ENCODE data around the gene CCL13.

The CCL13 gene

DNA sequence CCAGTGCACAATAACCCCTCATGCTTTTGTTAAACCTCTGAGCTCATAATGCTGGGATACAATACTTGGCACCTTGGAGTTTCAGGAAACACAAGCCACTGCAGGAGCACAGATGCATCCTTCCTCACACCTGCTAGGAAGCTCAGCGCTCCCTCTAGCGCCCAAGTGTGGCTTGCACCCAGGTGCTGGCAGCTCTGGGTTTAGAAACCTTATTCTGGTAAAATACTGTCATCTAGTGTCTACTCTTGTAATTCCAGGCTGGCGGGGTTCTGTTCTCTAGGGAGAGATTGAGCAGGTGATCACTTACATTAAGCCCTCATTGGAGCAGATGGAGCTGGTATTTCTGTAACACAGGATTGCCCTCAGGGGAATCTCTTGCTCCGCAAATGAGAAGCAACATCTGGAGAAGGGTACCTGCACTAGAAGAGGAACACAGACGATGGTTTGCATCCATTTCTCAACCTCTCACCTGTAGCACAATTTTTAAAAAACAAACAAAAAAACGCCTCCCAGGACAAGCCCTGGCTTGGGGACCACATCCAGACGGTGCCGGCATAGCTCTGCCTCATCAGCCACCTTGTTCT, 5.3 kb downstream of the CCL13 start:
- no peak overlapping the region for H3K4me3 ChIP-seq (ENCODE audit: low read length, poor library complexity, severe bottlenecking)
- peaks cover 11% of the 10 kb centered on the region for H3F3A ChIP-seq (ENCODE audit: low read depth)
- no peaks in the 10 kb centered on the region for H3K79me2 ChIP-seq (ENCODE audit: insufficient read depth, low read length)
- H3K36me3 ChIP-seq (ENCODE audit: insufficient read depth, low read length): no peaks in the 10 kb centered on the region
- no peaks in the 10 kb centered on the region for H3K9me2 ChIP-seq (replicated peaks; ENCODE audit: low read depth, low read length)
- TF ChIP-seq, protein P1, sequence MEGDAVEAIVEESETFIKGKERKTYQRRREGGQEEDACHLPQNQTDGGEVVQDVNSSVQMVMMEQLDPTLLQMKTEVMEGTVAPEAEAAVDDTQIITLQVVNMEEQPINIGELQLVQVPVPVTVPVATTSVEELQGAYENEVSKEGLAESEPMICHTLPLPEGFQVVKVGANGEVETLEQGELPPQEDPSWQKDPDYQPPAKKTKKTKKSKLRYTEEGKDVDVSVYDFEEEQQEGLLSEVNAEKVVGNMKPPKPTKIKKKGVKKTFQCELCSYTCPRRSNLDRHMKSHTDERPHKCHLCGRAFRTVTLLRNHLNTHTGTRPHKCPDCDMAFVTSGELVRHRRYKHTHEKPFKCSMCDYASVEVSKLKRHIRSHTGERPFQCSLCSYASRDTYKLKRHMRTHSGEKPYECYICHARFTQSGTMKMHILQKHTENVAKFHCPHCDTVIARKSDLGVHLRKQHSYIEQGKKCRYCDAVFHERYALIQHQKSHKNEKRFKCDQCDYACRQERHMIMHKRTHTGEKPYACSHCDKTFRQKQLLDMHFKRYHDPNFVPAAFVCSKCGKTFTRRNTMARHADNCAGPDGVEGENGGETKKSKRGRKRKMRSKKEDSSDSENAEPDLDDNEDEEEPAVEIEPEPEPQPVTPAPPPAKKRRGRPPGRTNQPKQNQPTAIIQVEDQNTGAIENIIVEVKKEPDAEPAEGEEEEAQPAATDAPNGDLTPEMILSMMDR (conservative IDR thresholded peaks at IDR 0.05; ENCODE audit: low read length): peak; percentile 100
- no peak for TF ChIP-seq EZH2phosphoT487 (IDR thresholded peaks at IDR 0.05; ENCODE audit: borderline replicate concordance)
- peaks cover 66% of the 10 kb centered on the region for H3K4me1 ChIP-seq (ENCODE audit: insufficient read depth, low read length, poor library complexity, severe bottlenecking)
- peak overlapping the region; percentile 46 for H3K9ac ChIP-seq (ENCODE audit: low read depth, low read length, poor library complexity, severe bottlenecking)
- no peaks in the 10 kb centered on the region for H3K9me3 ChIP-seq (ENCODE audit: insufficient read depth, low read depth, low read length)
- H4K20me1 ChIP-seq (ENCODE audit: insufficient read depth, low read length, poor library complexity, severe bottlenecking): no peaks in the 10 kb centered on the region
- H3K27me3 ChIP-seq (ENCODE audit: insufficient read depth, low read length, poor library complexity, severe bottlenecking): no peaks in the 10 kb centered on the region
- H2AFZ ChIP-seq (ENCODE audit: low read length): peak overlapping the region; percentile 28; the same call in 1 of the 2 replicates
- peak overlapping the region; percentile 50 for H3K4me2 ChIP-seq (ENCODE audit: low read depth, low read length, poor library complexity, severe bottlenecking)

DNA sequence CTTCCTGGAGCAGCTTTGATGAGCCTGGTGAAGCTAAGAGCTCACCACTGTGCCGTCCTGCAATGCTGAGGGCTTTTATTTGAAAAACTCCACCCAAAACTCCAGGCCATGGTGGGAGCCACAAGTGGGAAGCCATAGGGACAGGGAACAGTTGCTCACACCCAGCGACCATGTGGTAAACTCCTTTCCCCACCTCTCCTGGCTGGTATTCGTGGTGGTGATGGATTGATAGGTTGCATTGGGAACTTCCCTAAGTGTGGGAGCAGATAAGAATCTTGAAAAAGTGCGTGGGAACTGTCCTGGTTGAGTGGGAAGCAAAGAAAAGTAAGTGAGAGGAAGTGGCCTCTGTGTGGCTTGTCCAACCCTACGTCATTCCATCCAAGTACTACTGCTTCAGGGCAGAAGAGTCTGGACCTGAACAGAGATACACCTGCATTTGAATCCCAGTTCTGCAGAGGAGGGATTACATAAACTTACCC, 6.9 kb downstream of the CCL13 start, which contains the start of gene CCL1:
TSS of gene CCL1 (minus strand) at position 51 of the 479 bp plus-strand sequence. CDS start 72 bp downstream, outside the sequence.
- TF ChIP-seq, protein P1 (conservative IDR thresholded peaks at IDR 0.05; ENCODE audit: low read length): no peak
- TF ChIP-seq EZH2phosphoT487 (IDR thresholded peaks at IDR 0.05; ENCODE audit: borderline replicate concordance): no peak
- H3K9me3 ChIP-seq (ENCODE audit: insufficient read depth, low read depth, low read length): no peaks in the 10 kb centered on the region
- no peaks in the 10 kb centered on the region for H3K9me2 ChIP-seq (replicated peaks; ENCODE audit: low read depth, low read length)
- H3K4me1 ChIP-seq (ENCODE audit: insufficient read depth, low read length, poor library complexity, severe bottlenecking): peaks cover 83% of the 10 kb centered on the region
- H3K79me2 ChIP-seq (ENCODE audit: insufficient read depth, low read length): no peaks in the 10 kb centered on the region
- no peaks in the 10 kb centered on the region for H3K27me3 ChIP-seq (ENCODE audit: insufficient read depth, low read length, poor library complexity, severe bottlenecking)
- H3F3A ChIP-seq (ENCODE audit: low read depth): peaks cover 11% of the 10 kb centered on the region
- peak within 1 kb of the TSS; percentile 30; the same call in 1 of the 2 replicates for H2AFZ ChIP-seq (ENCODE audit: low read length)
- no peaks in the 10 kb centered on the region for H3K36me3 ChIP-seq (ENCODE audit: insufficient read depth, low read length)
- H3K4me2 ChIP-seq (ENCODE audit: low read depth, low read length, poor library complexity, severe bottlenecking): no peak within 1 kb of the TSS
- H4K20me1 ChIP-seq (ENCODE audit: insufficient read depth, low read length, poor library complexity, severe bottlenecking): no peaks in the 10 kb centered on the region
- H3K9ac ChIP-seq (ENCODE audit: low read depth, low read length, poor library complexity, severe bottlenecking): peak within 1 kb of the TSS; percentile 81
- H3K4me3 ChIP-seq (ENCODE audit: low read length, poor library complexity, severe bottlenecking): no peak within 1 kb of the TSS

DNA sequence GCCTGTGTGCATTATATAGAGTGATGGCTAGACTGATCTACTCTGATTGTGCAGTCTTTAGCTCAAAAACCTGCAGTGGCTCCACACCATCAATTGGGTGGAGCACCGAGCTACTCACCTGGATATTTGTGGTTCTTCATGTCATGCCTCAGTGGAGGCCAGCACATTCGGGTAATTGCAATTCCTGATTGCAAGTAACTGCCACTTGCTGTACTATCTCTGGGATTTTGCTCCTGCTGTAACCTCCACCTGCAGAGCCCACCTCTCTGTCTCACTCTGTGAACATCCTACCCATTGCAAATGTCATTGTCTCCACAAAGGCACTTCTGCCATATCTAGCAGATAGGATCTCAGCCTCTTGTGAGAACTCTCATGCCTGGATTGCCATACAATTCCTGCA, 8.5 kb downstream of the CCL13 start:
- Histone ChIP-seq H3K9me3 (ENCODE audit: insufficient read depth, low read depth, low read length) (no peaks in the 10 kb centered on the region), H3K9me2 (replicated peaks; ENCODE audit: low read depth, low read length) (no peaks in the 10 kb centered on the region), H3K36me3 (ENCODE audit: insufficient read depth, low read length) (no peaks in the 10 kb centered on the region), H3K27me3 (ENCODE audit: insufficient read depth, low read length, poor library complexity, severe bottlenecking) (no peaks in the 10 kb centered on the region), H3F3A (ENCODE audit: low read depth) (peaks cover 11% of the 10 kb centered on the region), H3K9ac (ENCODE audit: low read depth, low read length, poor library complexity, severe bottlenecking) (peak overlapping the region; percentile 81), H3K4me3 (ENCODE audit: low read length, poor library complexity, severe bottlenecking) (peak overlapping the region; percentile 63), H2AFZ (ENCODE audit: low read length) (no peak overlapping the region), H3K4me2 (ENCODE audit: low read depth, low read length, poor library complexity, severe bottlenecking) (peak overlapping the region; percentile 79), H4K20me1 (ENCODE audit: insufficient read depth, low read length, poor library complexity, severe bottlenecking) (no peaks in the 10 kb centered on the region), H3K79me2 (ENCODE audit: insufficient read depth, low read length) (no peaks in the 10 kb centered on the region), H3K4me1 (ENCODE audit: insufficient read depth, low read length, poor library complexity, severe bottlenecking) (peaks cover 97% of the 10 kb centered on the region)
- TF ChIP-seq EZH2phosphoT487 (IDR thresholded peaks at IDR 0.05; ENCODE audit: borderline replicate concordance): no peak
- TF ChIP-seq, protein P1 (conservative IDR thresholded peaks at IDR 0.05; ENCODE audit: low read length): no peak
